Retina (tissue), 1 donor: ENCODE measurements around the gene KCNIP3.
A peak's percentile ranks its signal among the peaks of the same experiment; 100 is the strongest.
"Not testable (repeated sequence)": the region's sequence is repeated elsewhere in the genome, so short reads cannot be mapped to it uniquely, and the experiment has no call there.

Experiments
- DNase-seq: peaks from one replicate; pipeline ENCODE4 v3.0.0-alpha.2; 2016

KCNIP3 gene

DNA sequence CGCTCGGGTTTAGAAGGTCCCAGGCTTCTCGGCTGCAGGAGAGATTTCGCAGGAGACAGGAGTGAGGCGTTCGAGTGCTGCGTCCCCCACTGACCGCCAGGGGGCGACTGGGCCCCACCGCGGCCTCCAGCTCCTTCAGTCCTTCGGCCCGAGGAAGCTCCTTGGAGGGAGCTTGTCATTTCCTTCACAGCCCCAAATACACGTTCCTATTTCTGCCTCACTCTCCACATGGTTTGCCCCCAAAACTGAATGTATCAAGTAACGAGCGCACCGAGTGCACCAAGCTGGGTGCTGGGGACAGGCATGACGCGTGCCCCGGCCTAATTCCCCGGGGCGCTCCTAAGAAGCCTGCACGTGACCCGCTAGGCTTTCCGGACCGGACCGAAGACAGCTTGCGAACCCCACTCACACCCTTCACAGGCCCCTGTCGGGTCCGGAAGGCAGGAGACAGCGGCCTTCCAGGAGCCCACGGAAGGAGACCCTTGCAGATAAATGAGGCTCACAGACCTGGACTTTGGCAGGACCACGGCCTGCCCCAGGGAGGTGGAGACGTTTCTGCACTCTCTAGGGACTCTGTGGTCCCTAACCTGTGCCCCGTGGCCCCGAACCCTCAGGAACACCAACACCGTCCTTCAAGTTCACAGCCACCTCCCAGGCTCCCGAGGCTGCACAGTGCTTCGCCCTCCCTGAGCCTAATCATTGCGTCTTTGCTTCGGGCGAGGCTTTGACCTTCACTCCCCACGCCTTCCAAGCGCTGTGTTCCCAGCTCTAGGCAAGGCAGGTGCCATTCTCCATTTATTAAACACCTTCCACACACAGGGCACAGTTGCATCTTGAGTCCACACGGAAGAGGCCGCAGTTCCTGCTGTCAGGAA lies 92.3 kb downstream of the KCNIP3 start:
- DNase-seq, result peak; percentile 86

DNA sequence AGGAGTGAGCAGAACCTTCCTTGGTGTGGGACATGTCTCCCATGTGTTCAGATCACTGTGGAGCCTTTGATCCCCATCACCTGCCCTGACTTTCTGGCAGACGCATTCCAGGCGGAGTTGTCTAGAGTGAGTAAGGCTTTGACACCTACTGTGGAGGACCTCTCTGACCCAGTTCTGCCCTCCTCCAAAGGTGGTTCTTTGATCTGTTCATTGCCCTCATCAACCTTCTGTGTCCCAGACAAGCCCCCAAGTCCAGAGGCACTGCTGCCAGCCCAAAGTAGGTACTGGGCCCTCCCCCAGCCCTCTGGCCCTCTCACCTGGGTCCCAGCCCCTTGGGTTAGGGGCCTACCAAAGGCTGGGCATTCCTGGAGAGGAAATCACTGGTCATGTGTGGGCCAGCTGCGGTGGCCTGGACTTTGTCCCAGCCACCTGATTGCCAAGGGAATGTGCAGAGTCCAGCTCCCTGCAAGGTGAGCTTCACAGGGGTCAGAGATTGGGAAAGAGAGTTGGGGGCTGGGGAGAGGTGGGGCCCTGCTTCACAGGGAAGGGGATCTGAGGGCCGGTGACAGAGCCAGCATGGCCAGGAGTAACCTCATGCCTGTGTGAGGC lies 93.2 kb downstream of the KCNIP3 start:
- no peak for DNase-seq

DNA sequence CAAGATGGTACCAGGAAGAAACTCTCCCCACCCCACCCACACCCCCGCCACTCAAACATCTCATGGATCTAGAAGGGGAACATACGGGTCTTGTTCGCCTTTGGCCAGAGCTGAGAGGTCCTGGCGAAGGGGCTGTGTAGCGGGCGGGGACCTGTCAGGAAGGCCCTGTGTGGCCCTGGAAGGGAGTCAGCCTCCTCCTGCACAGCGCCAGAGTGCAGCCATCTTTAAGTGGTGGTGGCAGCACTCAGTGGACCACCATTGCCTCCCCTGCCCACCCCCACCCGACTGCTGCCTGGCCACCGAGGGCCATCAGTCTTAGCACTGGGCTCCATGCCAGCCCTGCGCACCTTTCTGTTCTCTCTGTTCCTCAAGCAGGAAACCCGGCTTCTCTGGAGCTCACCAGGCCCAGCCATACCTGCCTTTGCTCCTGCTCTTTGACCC lies 93.8 kb downstream of the KCNIP3 start:
- no peak for DNase-seq

- DNase-seq, result no peak
Measured at GRCh38 chr2:95391641-95392310, 94.6 kb downstream of the KCNIP3 start.

DNA sequence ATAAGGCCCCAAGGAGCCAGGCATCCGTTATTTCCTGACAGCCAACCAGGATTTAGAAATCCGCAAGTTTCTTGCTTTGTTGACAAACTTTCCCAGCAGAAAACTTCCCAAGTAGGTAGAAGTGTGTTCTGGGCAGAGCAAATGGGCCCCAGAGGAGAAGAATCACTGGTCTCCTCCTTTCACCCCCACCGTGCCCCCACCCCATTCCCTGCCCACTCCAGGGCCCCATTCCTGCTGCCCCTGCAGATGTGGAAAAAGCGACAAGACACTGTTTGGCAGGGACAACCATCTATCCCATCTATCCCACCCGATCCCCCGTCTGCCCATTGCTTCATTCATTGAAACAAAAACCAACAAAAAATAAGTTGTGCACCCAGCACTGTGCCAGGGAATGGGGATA lies 95.2 kb downstream of the KCNIP3 start:
- DNase-seq, result no peak

GRCh38 chr2:95392730-95393455 lies 95.7 kb downstream of the KCNIP3 start:
- DNase-seq, result no peak

DNA sequence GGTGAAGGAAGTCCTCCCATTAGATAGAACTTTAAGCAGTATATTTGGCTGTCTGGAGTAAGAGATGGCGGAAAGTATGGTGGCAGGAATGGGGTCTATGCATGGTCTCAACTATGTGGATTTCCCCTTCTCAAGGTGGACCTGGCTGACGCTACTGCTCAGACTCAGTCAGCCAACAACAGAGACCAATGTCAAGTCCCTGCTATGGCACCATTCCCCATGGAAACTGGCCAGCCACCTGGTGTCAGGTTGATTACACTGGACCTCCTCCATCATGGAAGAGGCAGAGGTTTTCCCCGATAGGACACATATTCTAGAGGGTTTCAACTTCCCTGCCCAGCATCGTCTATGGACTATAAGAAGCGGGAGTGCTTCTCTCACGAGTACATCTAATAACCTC lies 96.8 kb downstream of the KCNIP3 start:
- no peak for DNase-seq

GRCh38 chr2:95399061-95399460 lies 101.9 kb downstream of the KCNIP3 start:
- no peak for DNase-seq

GRCh38 chr2:95401480-95401879 lies 104.3 kb downstream of the KCNIP3 start:
- no peak for DNase-seq

DNA sequence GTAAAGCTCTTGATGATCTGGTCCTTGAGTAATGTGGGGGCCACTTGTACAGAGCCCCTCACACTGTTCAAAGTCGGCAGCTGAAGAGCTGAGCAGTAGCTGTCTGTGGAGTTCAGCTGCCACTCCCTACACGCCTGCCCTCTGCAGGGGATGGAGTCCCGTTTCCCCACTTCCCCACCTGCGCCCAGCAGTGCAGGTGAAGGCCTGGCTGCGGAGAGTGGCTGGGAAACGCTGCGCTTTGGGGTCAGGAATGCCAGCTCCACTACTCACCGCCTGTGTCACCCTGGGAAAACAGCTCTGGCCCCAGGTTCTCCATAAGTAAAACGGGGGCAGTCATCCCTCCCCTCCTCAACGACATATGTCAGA lies 104.8 kb downstream of the KCNIP3 start:
- DNase-seq, result not testable (repeated sequence)

DNA sequence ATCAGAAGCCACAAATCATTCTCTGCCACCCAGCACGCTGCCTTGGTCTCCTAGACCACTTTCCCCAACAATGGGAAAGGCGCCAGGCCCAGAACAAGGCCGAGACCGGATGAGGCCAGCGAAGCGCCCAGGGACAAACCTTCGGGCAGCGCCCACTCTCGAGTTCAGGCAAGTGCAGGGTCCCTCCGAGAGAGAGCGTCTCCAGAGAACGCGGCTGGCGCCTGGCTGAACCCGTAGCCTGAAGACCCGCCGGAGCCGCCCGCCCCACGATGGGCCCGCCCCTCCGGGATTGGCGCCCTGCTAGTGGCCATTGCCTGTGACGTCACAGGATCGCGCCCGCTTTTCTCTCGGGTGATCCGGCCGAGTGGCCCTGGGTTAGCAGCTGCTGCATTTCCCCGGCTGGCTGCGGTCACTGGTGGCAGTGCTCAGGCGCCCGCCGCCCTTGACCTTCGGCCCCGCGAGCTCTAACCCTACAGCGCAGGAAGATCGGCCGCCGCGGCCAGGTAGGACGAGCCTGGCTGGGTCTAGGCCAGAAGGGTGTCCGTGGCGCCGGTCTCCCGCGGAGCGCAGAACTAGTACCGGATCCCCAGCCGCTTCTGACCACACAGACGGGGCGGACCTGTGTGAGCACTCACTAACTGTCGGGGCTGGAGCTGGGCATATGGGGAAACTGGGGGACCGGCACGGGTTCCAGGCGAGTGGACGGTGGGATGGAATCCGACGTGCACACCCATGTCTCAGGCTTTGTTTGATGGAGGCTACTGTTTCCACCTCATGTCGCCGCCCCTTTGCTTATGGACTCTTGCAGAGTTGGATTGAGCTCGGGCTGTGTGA lies 105.4 kb downstream of the KCNIP3 start, which contains the start of gene FAHD2A:
TSS of gene FAHD2A (plus strand) at position 339 of the 834 bp plus-strand sequence. CDS start 2,851 bp downstream, outside the sequence.
- peak; percentile 98 for DNase-seq

DNA sequence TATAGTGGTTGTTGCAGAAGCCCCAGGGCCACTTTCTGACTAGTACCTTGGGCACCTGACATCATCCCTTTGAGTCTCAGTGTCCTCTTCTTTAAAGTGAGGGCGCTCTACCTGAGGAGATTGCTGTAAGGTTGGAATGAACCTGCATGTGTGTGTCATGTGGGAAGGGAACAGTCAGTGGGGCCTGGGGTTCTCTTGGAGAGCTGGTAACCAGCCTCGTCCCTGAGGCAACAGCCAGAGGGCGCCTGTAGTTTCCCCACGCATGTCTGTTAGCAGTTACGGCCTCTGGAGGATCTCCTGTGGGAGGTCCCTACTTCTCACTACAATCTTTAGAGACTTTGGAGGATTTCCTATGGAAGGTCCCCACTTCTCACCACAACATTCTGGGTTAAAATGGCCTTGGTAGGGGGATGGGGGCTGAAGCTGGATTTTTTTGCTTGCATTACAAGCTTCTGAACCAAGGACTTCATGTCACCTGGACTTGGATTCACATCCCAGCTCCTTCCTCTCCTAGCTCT lies 106.1 kb downstream of the KCNIP3 start:
- not testable (repeated sequence) for DNase-seq

GRCh38 chr2:95403824-95404223 lies 106.7 kb downstream of the KCNIP3 start:
- not testable (repeated sequence) for DNase-seq

- DNase-seq, result not testable (repeated sequence)
Measured at GRCh38 chr2:95404676-95405075, 107.5 kb downstream of the KCNIP3 start.

DNA sequence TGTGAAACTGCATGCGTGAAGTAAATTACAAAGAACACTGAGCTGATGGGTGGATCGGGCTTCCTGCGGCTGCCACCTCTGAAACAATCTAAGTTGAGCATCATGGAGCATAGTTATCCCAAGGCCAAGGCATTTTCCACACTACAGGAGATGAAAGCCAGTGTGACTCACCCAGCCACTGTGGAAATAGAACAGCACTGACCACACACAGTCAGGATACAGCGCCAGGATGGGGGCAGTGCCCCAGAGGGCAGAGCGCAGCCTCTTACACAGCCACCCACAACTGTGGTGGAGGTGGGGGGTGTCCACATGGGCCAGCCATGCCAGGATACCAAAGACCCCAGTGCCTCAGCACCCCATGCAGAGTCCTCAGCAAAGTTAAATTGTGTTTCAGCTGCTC lies 114.1 kb downstream of the KCNIP3 start:
- not testable (repeated sequence) for DNase-seq

DNA sequence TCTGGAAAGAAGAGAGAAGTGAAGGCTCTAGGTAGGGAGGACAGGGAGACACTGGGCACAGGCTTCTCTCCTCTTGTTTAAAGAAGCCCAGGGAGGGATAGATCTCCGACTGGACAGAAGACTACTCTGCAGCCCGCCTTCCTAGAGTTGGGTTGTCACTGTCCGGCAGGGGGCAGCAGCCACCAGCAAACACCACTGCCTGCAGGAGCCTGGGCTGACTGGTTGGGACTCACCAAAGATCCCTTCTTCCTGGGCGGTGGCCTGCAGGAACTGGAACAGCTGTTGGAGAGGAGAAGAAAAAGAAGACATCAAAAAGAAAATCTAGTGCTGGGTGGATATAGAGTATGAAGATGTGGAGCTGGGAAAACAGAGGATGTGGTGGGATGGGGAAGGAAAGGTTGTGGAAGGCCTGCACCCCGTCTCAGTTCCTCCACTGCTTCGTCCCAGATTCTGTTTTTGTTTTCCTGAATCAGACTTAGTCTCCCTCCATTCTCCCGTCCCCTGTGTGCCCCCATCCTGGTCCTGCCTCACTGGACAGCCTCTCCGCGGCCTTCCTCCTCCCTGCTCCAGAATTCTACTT lies 117.0 kb downstream of the KCNIP3 start:
- DNase-seq, result peak; percentile 70

DNA sequence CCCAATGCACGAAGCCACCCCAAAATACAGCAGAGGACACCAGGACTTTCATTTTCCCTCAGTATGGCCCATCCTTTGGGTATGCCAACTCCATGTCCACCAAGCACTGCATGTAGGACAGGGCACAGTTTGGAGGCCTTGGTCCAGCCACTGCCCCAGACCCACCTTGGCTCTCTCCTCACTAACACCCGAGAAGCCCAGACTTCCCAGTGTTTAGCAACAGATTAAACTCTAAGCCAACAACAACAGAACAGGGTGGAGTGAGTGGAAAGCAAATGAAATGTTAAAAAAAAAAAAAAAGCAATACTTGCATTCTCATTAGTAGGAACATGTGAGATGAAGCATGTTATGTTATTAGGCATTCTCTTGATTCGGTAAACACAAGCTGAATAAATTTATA lies 118.0 kb downstream of the KCNIP3 start:
- not testable (repeated sequence) for DNase-seq

DNA sequence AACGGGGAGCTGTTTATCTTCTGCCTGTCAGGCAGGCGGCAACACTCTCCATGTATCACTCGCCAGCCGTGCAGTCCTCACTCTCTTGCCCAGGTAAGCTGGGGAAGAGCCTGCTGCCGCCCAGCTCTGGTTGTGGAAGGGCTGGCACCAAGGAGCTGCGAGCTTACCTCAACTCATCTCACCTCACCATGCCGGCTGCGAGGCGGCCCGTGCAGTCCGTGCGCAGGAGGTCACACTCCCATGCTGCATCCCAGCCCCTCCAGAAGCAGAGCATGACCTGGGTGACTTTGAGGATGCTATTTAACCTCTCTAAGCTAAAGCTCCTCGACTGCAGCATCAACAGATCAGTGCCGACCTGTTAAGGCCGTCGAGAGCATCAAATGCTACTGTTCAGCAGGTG lies 118.4 kb downstream of the KCNIP3 start:
- DNase-seq, result not testable (repeated sequence)

DNA sequence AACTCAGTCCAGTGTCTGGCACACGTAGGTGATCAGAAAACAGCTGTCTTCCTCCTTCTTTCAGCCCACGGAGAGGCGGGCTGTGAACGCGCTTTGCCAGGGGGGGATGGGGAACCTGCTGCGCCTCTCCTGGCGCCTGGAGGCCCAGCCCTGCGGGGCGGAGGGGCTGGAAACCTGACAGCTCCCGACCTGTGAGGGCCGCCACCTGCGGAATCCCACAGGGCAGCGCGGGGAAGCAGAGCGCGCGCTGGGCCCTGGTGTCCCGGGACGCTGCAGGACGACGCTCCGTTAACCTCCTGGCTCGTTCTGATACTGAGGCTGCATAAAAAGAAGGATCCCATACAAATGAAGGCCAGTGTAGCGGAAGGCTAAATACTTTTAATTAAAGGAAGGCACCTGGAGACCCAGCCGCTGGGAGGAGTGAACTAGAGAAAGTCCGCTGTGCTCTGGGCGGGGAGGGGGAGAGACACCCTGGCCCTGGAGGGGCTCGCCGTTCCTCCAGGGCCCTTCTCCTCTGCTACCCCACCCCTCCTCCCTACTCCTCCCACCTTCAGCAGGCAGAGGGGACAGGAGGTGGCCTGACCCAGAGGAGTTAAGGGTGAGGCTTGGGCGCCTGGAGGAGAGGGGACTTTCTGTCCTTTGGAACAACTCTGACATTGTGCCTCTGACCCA lies 130.2 kb downstream of the KCNIP3 start:
- DNase-seq, result not testable (repeated sequence)

DNA sequence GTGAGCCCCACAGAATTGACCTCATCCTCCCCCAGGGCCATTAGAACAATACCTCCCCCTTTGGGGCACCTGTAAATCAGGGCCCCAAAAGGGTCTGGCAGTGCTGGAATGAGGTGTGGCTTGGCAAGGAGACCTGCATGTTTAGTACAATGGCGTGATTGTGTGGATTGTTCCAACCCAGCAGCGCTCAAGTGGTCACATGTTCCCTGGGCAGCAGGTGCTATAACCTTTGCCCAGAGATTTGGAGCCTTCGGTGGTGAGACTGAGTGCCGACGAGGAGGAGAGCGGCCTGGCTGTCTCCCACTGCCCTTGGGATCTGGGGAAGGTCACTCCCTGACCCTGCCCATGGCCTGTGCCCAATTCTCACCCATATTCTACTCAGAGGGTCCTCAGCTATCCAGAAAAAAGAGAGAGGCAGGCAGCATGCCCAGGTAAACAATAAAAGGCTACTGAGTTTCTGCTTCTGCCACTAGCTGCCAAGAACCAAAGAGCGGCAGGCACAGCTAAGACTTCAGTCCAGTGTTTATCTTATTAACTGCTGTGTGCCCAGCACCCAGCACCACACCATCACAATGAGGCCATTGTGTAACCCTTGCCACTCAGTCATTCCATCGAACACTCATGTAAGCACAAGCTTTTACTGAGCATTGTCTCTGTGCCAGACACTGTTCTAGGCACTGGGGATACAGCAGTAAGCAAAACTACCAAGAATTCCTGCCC lies 132.8 kb downstream of the KCNIP3 start:
- DNase-seq, result not testable (repeated sequence)
